Thymus (tissue), 11 donors: ENCODE measurements around the gene SLC2A5. TPM values are rescaled to one million over a fixed set of nuclear protein-coding genes. Genes with fewer than 3 reads are reported as not detected.

Experiments
- DNase-seq, 9 donors: peaks; one replicate each; pipeline ENCODE4 v3.0.0-alpha.2; 2013; ENCODE audit warnings: low spot score in 9 of 9, low read depth in 6 of 9, missing footprints in 1 of 9
- H3K27ac ChIP-seq, 2 donors: one replicate each; pipeline ENCODE4 v1.5.1; 2013; ENCODE audit warnings: control low read depth in 1 of 2, low read depth in 1 of 2, low read length in 1 of 2, mild to moderate bottlenecking in 1 of 2, moderate library complexity in 1 of 2
- H3K27me3 ChIP-seq, 2 donors: one replicate each; pipeline ENCODE4 v1.5.1; 2013; ENCODE audit warnings: low read length in 1 of 2; ENCODE audit not compliant: control insufficient read depth in 2 of 2, insufficient read depth in 1 of 2
- H3K36me3 ChIP-seq, 2 donors: one replicate each; pipeline ENCODE4 v1.5.1; 2013; ENCODE audit warnings: low read length in 1 of 2, mild to moderate bottlenecking in 1 of 2, moderate library complexity in 1 of 2; ENCODE audit not compliant: control insufficient read depth in 2 of 2, insufficient read depth in 2 of 2
- H3K4me1 ChIP-seq, 2 donors: one replicate each; pipeline ENCODE4 v1.5.1; 2013; ENCODE audit warnings: low read length in 2 of 2; ENCODE audit not compliant: control insufficient read depth in 2 of 2, insufficient read depth in 2 of 2
- H3K4me3 ChIP-seq, 2 donors: one replicate each; pipeline ENCODE4 v1.5.1; 2013; ENCODE audit warnings: low read length in 2 of 2, control low read depth in 1 of 2, mild to moderate bottlenecking in 1 of 2
- H3K9me3 ChIP-seq, 2 donors: one replicate each; pipeline ENCODE4 v1.5.1; 2013; ENCODE audit warnings: low read length in 1 of 2, mild to moderate bottlenecking in 1 of 2; ENCODE audit not compliant: control insufficient read depth in 2 of 2, insufficient read depth in 1 of 2
- WGBS: extraction: QIAGEN DNeasy Blood & Tissue Kit; methylation state at CpG from one replicate; pipeline ENCODE4 v1.1.7; 2013; 5-methylcytosine and 5-hydroxymethylcytosine counted together
- polyA plus RNA-seq: library from polyadenylated mRNA; stranded (reverse); fragments of 200-250 nt; gene quantifications from one replicate; pipeline ENCODE4 v1.2.3, GENCODE V29; 2013
- total RNA-seq: library from RNA; stranded (reverse); fragments of 120-200 nt; gene quantifications from one replicate; pipeline ENCODE4 v1.2.4, GENCODE V29; 2013
- donor health status: healthy.

Gene SLC2A5
- total and polyA plus RNA-seq, 2 donors = 1.5 to 6.8 TPM

- Histone ChIP-seq H3K4me1 (no peaks in the 10 kb centered on the region), H3K9me3 (no peaks in the 10 kb centered on the region), H3K27ac (no peak overlapping the region), H3K36me3 (no peaks in the 10 kb centered on the region), H3K27me3 (no peaks in the 10 kb centered on the region), H3K4me3 (no peak overlapping the region)
- 98% methylated on average over 5 of the region's 5 CpGs for WGBS
- DNase-seq = no peak
These were observed 27.2 kb downstream of the SLC2A5 start for GRCh38 chr1:9042272-9042671.

- Histone ChIP-seq H3K4me3 (no peak overlapping the region), H3K27ac (no peak overlapping the region), H3K36me3 (no peaks in the 10 kb centered on the region), H3K27me3 (no peaks in the 10 kb centered on the region), H3K4me1 (no peaks in the 10 kb centered on the region), H3K9me3 (no peaks in the 10 kb centered on the region)
- DNase-seq = no peak
- WGBS = 96% methylated on average over 14 of the region's 14 CpGs
These were observed 28.2 kb downstream of the SLC2A5 start for GRCh38 chr1:9041116-9041779.

- Histone ChIP-seq H3K27ac (no peak overlapping the region), H3K4me1 (no peaks in the 10 kb centered on the region), H3K36me3 (no peaks in the 10 kb centered on the region), H3K27me3 (no peaks in the 10 kb centered on the region), H3K4me3 (no peak overlapping the region), H3K9me3 (peaks cover 0 to under 1% of the 10 kb centered on the region in 2 donors)
- WGBS = 95% methylated on average over 6 of the region's 6 CpGs
- DNase-seq = no peak
These were observed 28.8 kb downstream of the SLC2A5 start for GRCh38 chr1:9040659-9041030.

- DNase-seq = no peak
- Histone ChIP-seq H3K4me3 (no peak overlapping the region), H3K9me3 (peaks cover 0 to 7% of the 10 kb centered on the region in 2 donors), H3K27me3 (no peaks in the 10 kb centered on the region), H3K27ac (no peak overlapping the region), H3K36me3 (no peaks in the 10 kb centered on the region), H3K4me1 (no peaks in the 10 kb centered on the region)
- WGBS = 98% methylated on average over 55 of the region's 55 CpGs
These were observed 29.4 kb downstream of the SLC2A5 start for GRCh38 chr1:9039761-9040658.

GRCh38 chr1:9038881-9039760 lies 30.3 kb downstream of the SLC2A5 start:
- Histone ChIP-seq H3K27ac (no peak overlapping the region), H3K9me3 (peaks cover 0 to 11% of the 10 kb centered on the region in 2 donors), H3K4me3 (no peak overlapping the region), H3K27me3 (no peaks in the 10 kb centered on the region), H3K36me3 (no peaks in the 10 kb centered on the region), H3K4me1 (no peaks in the 10 kb centered on the region)
- no peak for DNase-seq
- WGBS = 97% methylated on average over 62 of the region's 62 CpGs

GRCh38 chr1:9038338-9038650 lies 31.1 kb downstream of the SLC2A5 start:
- Histone ChIP-seq H3K36me3 (no peaks in the 10 kb centered on the region), H3K27me3 (no peaks in the 10 kb centered on the region)
- WGBS = 96% methylated on average over 8 of the region's 8 CpGs

GRCh38 chr1:9037476-9038337 lies 31.7 kb downstream of the SLC2A5 start:
- no peak for DNase-seq
- no peak overlapping the region for H3K27ac ChIP-seq

More at GRCh38 chr1:9038338-9038650, 31.1 kb downstream of the SLC2A5 start:
- H3K27ac ChIP-seq = no peak overlapping the region
- no peak for DNase-seq
- no peaks in the 10 kb centered on the region for H3K4me1 ChIP-seq
- no peak overlapping the region for H3K4me3 ChIP-seq
- peaks cover 0 to 16% of the 10 kb centered on the region in 2 donors for H3K9me3 ChIP-seq

GRCh38 chr1:9035226-9035625 lies 34.2 kb downstream of the SLC2A5 start:
- no peak for DNase-seq
- peaks cover 4 to 37% of the 10 kb centered on the region in 2 donors for H3K9me3 ChIP-seq
- H3K27ac ChIP-seq = no peak overlapping the region
- 98% methylated on average over 2 of the region's 2 CpGs for WGBS
- H3K4me1 ChIP-seq = no peaks in the 10 kb centered on the region
- no peak overlapping the region for H3K4me3 ChIP-seq
- no peaks in the 10 kb centered on the region for H3K36me3 ChIP-seq
- no peaks in the 10 kb centered on the region for H3K27me3 ChIP-seq

More at GRCh38 chr1:9037476-9038337, 31.7 kb downstream of the SLC2A5 start:
- Histone ChIP-seq H3K4me1 (no peaks in the 10 kb centered on the region), H3K27me3 (no peaks in the 10 kb centered on the region), H3K36me3 (no peaks in the 10 kb centered on the region), H3K4me3 (no peak overlapping the region), H3K9me3 (peaks cover 0 to 16% of the 10 kb centered on the region in 2 donors)
- WGBS = 95% methylated on average over 28 of the region's 28 CpGs
